Measurements from ENCODE around the gene TNIP3. TPM values are rescaled to one million over a fixed set of nuclear protein-coding genes. Genes with fewer than 3 reads are reported as not detected.

Gene TNIP3
- total RNA-seq, 1 experiment from 2014 or later, result not detected

DNA sequence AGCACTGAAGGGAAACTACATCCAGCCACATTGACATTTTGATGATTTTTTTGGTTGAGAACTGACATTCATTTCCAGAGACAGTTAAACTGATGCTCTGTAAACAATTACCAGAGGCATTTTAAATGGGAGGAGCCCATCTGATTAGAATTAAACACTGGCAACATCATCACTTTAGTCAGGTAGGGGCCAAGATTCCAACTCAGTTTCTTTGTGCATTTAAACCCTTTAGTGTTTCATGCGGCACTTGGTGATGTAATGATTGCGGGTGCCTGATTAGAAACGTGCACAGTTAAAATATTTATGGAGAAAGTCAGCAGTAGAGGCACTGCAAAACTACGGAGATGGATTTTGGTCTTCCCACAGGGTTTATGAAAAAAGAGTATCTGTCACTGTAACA is 16.1 kb downstream of the TNIP3 start:
- BruUV-seq (replicated peaks), result no TSS peak
- CTCF ChIA-PET, result no interaction called here
- no peaks in the 10 kb centered on the region for H3K27me3 ChIP-seq (ENCODE audit: control insufficient read depth, insufficient read depth, low read length)
- no peak for DNase-seq (ENCODE audit: low read depth, low spot score)
- in situ Hi-C loops (cut with HindIII; ENCODE audit: low pct_unique_long_range_greater_than_20kb, low sequenced_read_pairs), result no loop called here
- no peak overlapping the region for H3K27ac ChIP-seq (ENCODE audit: low read length)
- no peaks in the 10 kb centered on the region for H3K4me1 ChIP-seq (ENCODE audit: control insufficient read depth, insufficient read depth, low read length)
- no peak for ATAC-seq
- no peak overlapping the region for H3K4me3 ChIP-seq (ENCODE audit: low read depth in 2 of 2, low read length in 2 of 2)
- TF ChIP-seq SIN3A (IDR thresholded peaks at IDR 0.05; ENCODE audit: borderline replicate concordance, insufficient read depth, low read depth, low read length) (no peak), TCF7L2 (IDR thresholded peaks at IDR 0.05; ENCODE audit: low read depth, low read length) (no peak), POLR2AphosphoS5 (IDR thresholded peaks at IDR 0.05; ENCODE audit: low read depth, low read length) (no peak)
- TF ChIP-seq, protein P1, sequence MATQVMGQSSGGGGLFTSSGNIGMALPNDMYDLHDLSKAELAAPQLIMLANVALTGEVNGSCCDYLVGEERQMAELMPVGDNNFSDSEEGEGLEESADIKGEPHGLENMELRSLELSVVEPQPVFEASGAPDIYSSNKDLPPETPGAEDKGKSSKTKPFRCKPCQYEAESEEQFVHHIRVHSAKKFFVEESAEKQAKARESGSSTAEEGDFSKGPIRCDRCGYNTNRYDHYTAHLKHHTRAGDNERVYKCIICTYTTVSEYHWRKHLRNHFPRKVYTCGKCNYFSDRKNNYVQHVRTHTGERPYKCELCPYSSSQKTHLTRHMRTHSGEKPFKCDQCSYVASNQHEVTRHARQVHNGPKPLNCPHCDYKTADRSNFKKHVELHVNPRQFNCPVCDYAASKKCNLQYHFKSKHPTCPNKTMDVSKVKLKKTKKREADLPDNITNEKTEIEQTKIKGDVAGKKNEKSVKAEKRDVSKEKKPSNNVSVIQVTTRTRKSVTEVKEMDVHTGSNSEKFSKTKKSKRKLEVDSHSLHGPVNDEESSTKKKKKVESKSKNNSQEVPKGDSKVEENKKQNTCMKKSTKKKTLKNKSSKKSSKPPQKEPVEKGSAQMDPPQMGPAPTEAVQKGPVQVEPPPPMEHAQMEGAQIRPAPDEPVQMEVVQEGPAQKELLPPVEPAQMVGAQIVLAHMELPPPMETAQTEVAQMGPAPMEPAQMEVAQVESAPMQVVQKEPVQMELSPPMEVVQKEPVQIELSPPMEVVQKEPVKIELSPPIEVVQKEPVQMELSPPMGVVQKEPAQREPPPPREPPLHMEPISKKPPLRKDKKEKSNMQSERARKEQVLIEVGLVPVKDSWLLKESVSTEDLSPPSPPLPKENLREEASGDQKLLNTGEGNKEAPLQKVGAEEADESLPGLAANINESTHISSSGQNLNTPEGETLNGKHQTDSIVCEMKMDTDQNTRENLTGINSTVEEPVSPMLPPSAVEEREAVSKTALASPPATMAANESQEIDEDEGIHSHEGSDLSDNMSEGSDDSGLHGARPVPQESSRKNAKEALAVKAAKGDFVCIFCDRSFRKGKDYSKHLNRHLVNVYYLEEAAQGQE (IDR thresholded peaks at IDR 0.05; ENCODE audit: insufficient read depth in 1 of 2, low read depth in 2 of 2, low read length in 1 of 2), result no peak
- TF ChIP-seq, protein P2, sequence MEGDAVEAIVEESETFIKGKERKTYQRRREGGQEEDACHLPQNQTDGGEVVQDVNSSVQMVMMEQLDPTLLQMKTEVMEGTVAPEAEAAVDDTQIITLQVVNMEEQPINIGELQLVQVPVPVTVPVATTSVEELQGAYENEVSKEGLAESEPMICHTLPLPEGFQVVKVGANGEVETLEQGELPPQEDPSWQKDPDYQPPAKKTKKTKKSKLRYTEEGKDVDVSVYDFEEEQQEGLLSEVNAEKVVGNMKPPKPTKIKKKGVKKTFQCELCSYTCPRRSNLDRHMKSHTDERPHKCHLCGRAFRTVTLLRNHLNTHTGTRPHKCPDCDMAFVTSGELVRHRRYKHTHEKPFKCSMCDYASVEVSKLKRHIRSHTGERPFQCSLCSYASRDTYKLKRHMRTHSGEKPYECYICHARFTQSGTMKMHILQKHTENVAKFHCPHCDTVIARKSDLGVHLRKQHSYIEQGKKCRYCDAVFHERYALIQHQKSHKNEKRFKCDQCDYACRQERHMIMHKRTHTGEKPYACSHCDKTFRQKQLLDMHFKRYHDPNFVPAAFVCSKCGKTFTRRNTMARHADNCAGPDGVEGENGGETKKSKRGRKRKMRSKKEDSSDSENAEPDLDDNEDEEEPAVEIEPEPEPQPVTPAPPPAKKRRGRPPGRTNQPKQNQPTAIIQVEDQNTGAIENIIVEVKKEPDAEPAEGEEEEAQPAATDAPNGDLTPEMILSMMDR (IDR thresholded peaks at IDR 0.05), result no peak
- no peaks in the 10 kb centered on the region for H3K36me3 ChIP-seq (ENCODE audit: control insufficient read depth, insufficient read depth, low read length)
- POLR2A ChIA-PET, result no interaction called here
- intact Hi-C loops (cut with micrococcal nuclease; ENCODE audit: unreplicated experiment), result no loop called here
- H3K9me3 ChIP-seq (ENCODE audit: control insufficient read depth, insufficient read depth, low read depth, low read length), result no peaks in the 10 kb centered on the region

DNA sequence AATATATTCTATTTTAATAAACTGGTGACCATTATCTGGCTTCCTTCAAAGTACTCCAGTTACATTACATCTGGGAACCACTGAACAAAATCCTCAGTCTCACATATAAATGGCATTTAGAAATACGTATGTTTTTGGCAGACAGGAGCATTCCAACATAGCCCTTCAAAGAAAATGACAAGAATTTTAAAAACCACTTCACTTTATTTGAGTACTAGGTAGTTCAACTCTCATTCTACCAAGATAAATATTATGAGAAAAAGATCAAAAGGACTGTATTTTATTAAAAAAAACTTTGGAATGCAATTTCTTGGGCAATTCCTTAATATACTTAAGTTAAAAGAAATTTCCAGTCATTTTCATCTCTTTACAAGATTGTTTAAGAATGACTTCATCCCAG is 17.6 kb downstream of the TNIP3 start:
- no TSS peak for BruUV-seq (replicated peaks)
- Histone ChIP-seq H3K27ac (ENCODE audit: low read length) (no peak overlapping the region), H3K4me3 (ENCODE audit: low read depth in 2 of 2, low read length in 2 of 2) (no peak overlapping the region), H3K4me1 (ENCODE audit: control insufficient read depth, insufficient read depth, low read length) (no peaks in the 10 kb centered on the region), H3K27me3 (ENCODE audit: control insufficient read depth, insufficient read depth, low read length) (no peaks in the 10 kb centered on the region), H3K36me3 (ENCODE audit: control insufficient read depth, insufficient read depth, low read length) (no peaks in the 10 kb centered on the region), H3K9me3 (ENCODE audit: control insufficient read depth, insufficient read depth, low read depth, low read length) (no peaks in the 10 kb centered on the region)
- intact Hi-C loops (cut with micrococcal nuclease; ENCODE audit: unreplicated experiment), result no loop called here
- ChIA-PET POLR2A (no interaction called here), CTCF (no interaction called here)
- TF ChIP-seq TCF7L2 (IDR thresholded peaks at IDR 0.05; ENCODE audit: low read depth, low read length), result no peak
- TF ChIP-seq, protein P1 (IDR thresholded peaks at IDR 0.05; ENCODE audit: insufficient read depth in 1 of 2, low read depth in 2 of 2, low read length in 1 of 2), result no peak
- TF ChIP-seq, protein P2 (IDR thresholded peaks at IDR 0.05), result no peak
- no peak for TF ChIP-seq SIN3A (IDR thresholded peaks at IDR 0.05; ENCODE audit: borderline replicate concordance, insufficient read depth, low read depth, low read length)
- no peak for TF ChIP-seq POLR2AphosphoS5 (IDR thresholded peaks at IDR 0.05; ENCODE audit: low read depth, low read length)
- DNase-seq (ENCODE audit: low read depth, low spot score), result no peak
- in situ Hi-C loops (cut with HindIII; ENCODE audit: low pct_unique_long_range_greater_than_20kb, low sequenced_read_pairs), result no loop called here
- no peak for ATAC-seq
